Motor neuron (in vitro differentiated cells): Measurements from ENCODE around the gene HHIPL1. TPM values are rescaled to one million over a fixed set of nuclear protein-coding genes. Genes with fewer than 3 reads are reported as not detected.

ENCODE experiments used
- ATAC-seq, 8 experiments: fragments of 200-7000 bp; cut with Tn5 transposase; replicated peaks in 6 of 8; 2 replicates each; pipeline ENCODE4 v1.8.0; 2021; ENCODE audit warnings: mild to moderate bottlenecking in 8 of 8, moderate library complexity in 8 of 8
- H3K27ac ChIP-seq, 2 donors: fragments of 250-450 bp; sonication (Bioruptor Pico); 2 replicates each; pipeline ENCODE4 v1.9.0; 2021; ENCODE audit warnings: antibody characterized with exemption in 2 of 2, mild to moderate bottlenecking in 2 of 2, moderate library complexity in 1 of 2
- H3K4me1 ChIP-seq, 2 donors: fragments of 250-450 bp; sonication (Bioruptor Pico); replicated peaks in 1 of 2; 2 replicates each; pipeline ENCODE4 v1.6.1; 2021; ENCODE audit warnings: antibody characterized with exemption in 2 of 2, mild to moderate bottlenecking in 2 of 2, moderate library complexity in 1 of 2
- H3K4me3 ChIP-seq, 5 donors: fragments of 250-450 bp; sonication (Bioruptor Pico); 2 replicates each; pipeline ENCODE4 v1.9.0; 2021; ENCODE audit warnings: antibody characterized with exemption in 5 of 5, mild to moderate bottlenecking in 5 of 5, moderate library complexity in 4 of 5
- WGBS, 10 experiments: fragments of 450-650 bp; shearing (Covaris generic); methylation state at CpG; one replicate each; pipeline ENCODE4 v1.0.0; 2022; 5-methylcytosine and 5-hydroxymethylcytosine counted together
- in situ Hi-C, 9 experiments: fragments of 400-800 bp; cut with MboI; loops; one replicate each; pipeline ENCODE4 v1.15.0; 2021; ENCODE audit warnings: low sequenced_read_pairs in 9 of 9, low pct_unique_long_range_greater_than_20kb in 2 of 9; ENCODE audit not compliant: unreplicated experiment in 9 of 9
- total RNA-seq, 8 experiments: library from RNA; unstranded; fragments of 300-600 nt; gene quantifications; 2 replicates each; pipeline versions ENCODE4 v1.2.3 to v1.2.4, GENCODE V29; 2022

The HHIPL1 gene
- total RNA-seq, 8 experiments from 2014 or later: 0.84 to 2.3 (median 1.9) TPM

GRCh38 chr14:99616832-99617800 lies 27.8 kb upstream of the HHIPL1 start:
- peak in 5 of 8 experiments; percentile 17 to 64 (median 47) for ATAC-seq
- Histone ChIP-seq H3K27ac (peak overlapping the region; percentile 43 to 57), H3K4me3 (no peak overlapping the region), H3K4me1 (peaks cover 46 to 55% of the 10 kb centered on the region in 2 donors)
- in situ Hi-C loops: no loop called here
- WGBS, 10 experiments: 26 to 88% (median 52%) methylated on average over 3 to 13 of the region's 16 CpGs; no CpG with 5 or more reads in 1 of the 10 experiments

- WGBS, 10 experiments: 10 to 80% (median 48%) methylated on average over 1 to 5 of the region's 13 CpGs; no CpG with 5 or more reads in 4 of the 10 experiments
- peak in 5 of 8 experiments; percentile 77 to 88 (median 84) for ATAC-seq
- Histone ChIP-seq H3K4me1 (peaks cover 40 to 44% of the 10 kb centered on the region in 2 donors), H3K4me3 (no peak overlapping the region), H3K27ac (peak overlapping the region; percentile 68 to 82)
- in situ Hi-C loops: no loop called here
Observed at GRCh38 chr14:99619835-99620834, 24.8 kb upstream of the HHIPL1 start.

- no peak overlapping the region for H3K4me3 ChIP-seq
- peaks cover 34 to 39% of the 10 kb centered on the region in 2 donors for H3K4me1 ChIP-seq
- H3K27ac ChIP-seq: no peak overlapping the region
- ATAC-seq: no peak
- in situ Hi-C loops: no loop called here
- 72 to 100% (median 85%) methylated on average over 2 to 6 of the region's 6 CpGs; no CpG with 5 or more reads in 6 of the 10 experiments for WGBS, 10 experiments
Observed at GRCh38 chr14:99621948-99622347, 23.0 kb upstream of the HHIPL1 start.

GRCh38 chr14:99624024-99624423 lies 20.9 kb upstream of the HHIPL1 start:
- in situ Hi-C loops: no loop called here
- H3K27ac ChIP-seq: no peak overlapping the region
- 43 to 100% (median 92%) methylated on average over 1 of the region's 6 CpGs; no CpG with 5 or more reads in 6 of the 10 experiments for WGBS, 10 experiments
- ATAC-seq: no peak
- H3K4me3 ChIP-seq: no peak overlapping the region
- peaks cover 26 to 33% of the 10 kb centered on the region in 2 donors for H3K4me1 ChIP-seq

- ATAC-seq: no peak
- in situ Hi-C loops: loop anchor here in 4 of 9 experiments (25.0 kb wide), 2 partner anchors 88 to 113 kb away; no protein-coding TSS in a partner anchor
- H3K4me3 ChIP-seq: no peak overlapping the region
- H3K4me1 ChIP-seq: peaks cover 20 to 29% of the 10 kb centered on the region in 2 donors
- 100% methylated on average over 2 of the region's 13 CpGs; no CpG with 5 or more reads in 9 of the 10 experiments for WGBS, 10 experiments
- no peak overlapping the region for H3K27ac ChIP-seq
Observed at GRCh38 chr14:99624971-99625370, 20.0 kb upstream of the HHIPL1 start.

- in situ Hi-C loops: loop anchor here in 4 of 9 experiments (25.0 kb wide), 2 partner anchors 88 to 113 kb away; no protein-coding TSS in a partner anchor
- 80 to 100% (median 100%) methylated on average over 1 to 3 of the region's 3 CpGs; no CpG with 5 or more reads in 5 of the 10 experiments for WGBS, 10 experiments
- H3K4me3 ChIP-seq: no peak overlapping the region
- H3K27ac ChIP-seq: no peak overlapping the region
- ATAC-seq: no peak
- H3K4me1 ChIP-seq: peaks cover 15 to 24% of the 10 kb centered on the region in 2 donors
Observed at GRCh38 chr14:99625476-99625875, 19.5 kb upstream of the HHIPL1 start.

GRCh38 chr14:99626041-99626648 lies 18.8 kb upstream of the HHIPL1 start:
- 40 to 85% methylated on average over 1 to 4 of the region's 11 CpGs; no CpG with 5 or more reads in 8 of the 10 experiments for WGBS, 10 experiments
- Histone ChIP-seq H3K4me3 (no peak overlapping the region), H3K27ac (no peak overlapping the region), H3K4me1 (peaks cover 14 to 20% of the 10 kb centered on the region in 2 donors)
- ATAC-seq: peak in 3 of 8 experiments; percentile 23 to 34 (median 30)
- in situ Hi-C loops: loop anchor here in 4 of 9 experiments (25.0 kb wide), 2 partner anchors 89 to 114 kb away; no protein-coding TSS in a partner anchor

- in situ Hi-C loops: loop anchor here in 4 of 9 experiments (25.0 kb wide), 2 partner anchors 90 to 115 kb away; no protein-coding TSS in a partner anchor
- Histone ChIP-seq H3K4me1 (peaks cover 14 to 16% of the 10 kb centered on the region in 2 donors), H3K4me3 (no peak overlapping the region), H3K27ac (no peak overlapping the region)
- 56 to 100% (median 79%) methylated on average over 1 to 2 of the region's 2 CpGs; no CpG with 5 or more reads in 2 of the 10 experiments for WGBS, 10 experiments
- no peak for ATAC-seq
Observed at GRCh38 chr14:99627100-99627499, 17.8 kb upstream of the HHIPL1 start.

GRCh38 chr14:99627510-99628381 lies 17.2 kb upstream of the HHIPL1 start:
- H3K4me3 ChIP-seq: no peak overlapping the region
- WGBS, 10 experiments: 61 to 100% (median 77%) methylated on average over 1 to 10 of the region's 13 CpGs; no CpG with 5 or more reads in 6 of the 10 experiments
- peaks cover 14% of the 10 kb centered on the region in 2 donors for H3K4me1 ChIP-seq
- H3K27ac ChIP-seq: no peak overlapping the region
- in situ Hi-C loops: loop anchor here in 4 of 9 experiments (25.0 kb wide), 2 partner anchors 90 to 115 kb away; no protein-coding TSS in a partner anchor
- ATAC-seq: no peak

- peak; percentile 88 to 98 (median 94) for ATAC-seq
- peaks cover 16 to 23% of the 10 kb centered on the region in 2 donors for H3K4me1 ChIP-seq
- H3K4me3 ChIP-seq: no peak overlapping the region
- 0 to 100% (median 36%) methylated on average over 1 to 7 of the region's 20 CpGs; no CpG with 5 or more reads in 2 of the 10 experiments for WGBS, 10 experiments
- in situ Hi-C loops: loop anchor here in 4 of 9 experiments (25.0 kb wide), 2 partner anchors 92 to 117 kb away; no protein-coding TSS in a partner anchor
- H3K27ac ChIP-seq: no peak overlapping the region
Observed at GRCh38 chr14:99628887-99629618, 15.9 kb upstream of the HHIPL1 start.
